H9 (cell line): ENCODE results near the gene F3. TPM values are rescaled to one million over a fixed set of nuclear protein-coding genes. Genes with fewer than 3 reads are reported as not detected.

Source experiments
- DNase-seq: peaks from one replicate; pipeline ENCODE4 v3.0.0-alpha.2; 2017
- H2AFZ ChIP-seq: one replicate; pipeline ENCODE4 v1.6.1; 2013; ENCODE audit warnings: mild to moderate bottlenecking, low read length, control low read depth, moderate library complexity
- H2AK5ac ChIP-seq: 2 replicates; pipeline ENCODE4 v1.6.1; 2013; ENCODE audit warnings: low read length, control low read depth, mixed read lengths; ENCODE audit not compliant: insufficient read length
- H2BK120ac ChIP-seq: one replicate; pipeline ENCODE4 v1.6.1; 2013; ENCODE audit warnings: low read depth, mild to moderate bottlenecking, low read length, control low read depth, inconsistent platforms; ENCODE audit not compliant: poor library complexity, severe bottlenecking
- H2BK12ac ChIP-seq: 2 replicates; pipeline ENCODE4 v1.6.1; 2013; ENCODE audit warnings: low read length, control low read depth, mixed read lengths, low read depth; ENCODE audit not compliant: insufficient read length
- H2BK15ac ChIP-seq: 2 replicates; pipeline ENCODE4 v1.6.1; 2013; ENCODE audit warnings: low read depth, low read length, control low read depth
- H2BK20ac ChIP-seq: one replicate; pipeline ENCODE4 v1.6.1; 2013; ENCODE audit warnings: low read depth, mild to moderate bottlenecking, low read length, control low read depth, inconsistent platforms; ENCODE audit not compliant: poor library complexity, severe bottlenecking
- H2BK5ac ChIP-seq: 2 replicates; pipeline ENCODE4 v1.6.1; 2013; ENCODE audit warnings: low read length, control low read depth, mixed read lengths; ENCODE audit not compliant: insufficient read length
- H3K14ac ChIP-seq: 2 replicates; pipeline ENCODE4 v1.6.1; 2013; ENCODE audit warnings: low read length, control low read depth; ENCODE audit not compliant: insufficient read depth
- H3K18ac ChIP-seq: 2 replicates; pipeline ENCODE4 v1.6.1; 2013; ENCODE audit warnings: low read depth, mild to moderate bottlenecking, mixed read lengths, low read length, control low read depth; ENCODE audit not compliant: insufficient read length
- H3K23ac ChIP-seq: 2 replicates; pipeline ENCODE4 v1.6.1; 2013; ENCODE audit warnings: low read length, control low read depth, mixed read lengths, low read depth; ENCODE audit not compliant: insufficient read length
- H3K23me2 ChIP-seq: 2 replicates; pipeline ENCODE4 v1.6.1; 2013; ENCODE audit warnings: low read depth, mild to moderate bottlenecking, mixed read lengths, low read length, control low read depth; ENCODE audit not compliant: insufficient read length, poor library complexity, severe bottlenecking
- H3K27ac ChIP-seq: 2 replicates; pipeline ENCODE4 v1.5.1; 2013; ENCODE audit warnings: low read length, control low read depth, mixed read lengths, low read depth; ENCODE audit not compliant: insufficient read length
- H3K27me3 ChIP-seq: 2 replicates; pipeline ENCODE4 v1.6.1; 2013; ENCODE audit warnings: low read length, control low read depth, inconsistent platforms; ENCODE audit not compliant: insufficient read depth
- H3K4ac ChIP-seq: 2 replicates; pipeline ENCODE4 v1.6.1; 2013; ENCODE audit warnings: low read depth, mild to moderate bottlenecking, control low read depth, inconsistent platforms, low read length, moderate library complexity
- H3K4me1 ChIP-seq: 2 replicates; pipeline ENCODE4 v1.6.1; 2013; ENCODE audit warnings: low read length, control low read depth, inconsistent platforms; ENCODE audit not compliant: insufficient read depth
- H3K4me2 ChIP-seq: 2 replicates; pipeline ENCODE4 v1.6.1; 2013; ENCODE audit warnings: low read length, control low read depth, mixed read lengths; ENCODE audit not compliant: insufficient read length, insufficient read depth
- H3K56ac ChIP-seq: 2 replicates; pipeline ENCODE4 v1.6.1; 2013; ENCODE audit warnings: low read depth, mild to moderate bottlenecking, mixed read lengths, low read length, control low read depth; ENCODE audit not compliant: insufficient read length
- H3K79me1 ChIP-seq: 2 replicates; pipeline ENCODE4 v1.6.1; 2013; ENCODE audit warnings: low read depth, mild to moderate bottlenecking, moderate library complexity, low read length, control low read depth, inconsistent platforms; ENCODE audit not compliant: insufficient read depth, poor library complexity, severe bottlenecking
- H3K79me2 ChIP-seq: 2 replicates; pipeline ENCODE4 v1.6.1; 2013; ENCODE audit warnings: low read length, control low read depth, inconsistent platforms; ENCODE audit not compliant: insufficient read depth
- H3K9ac ChIP-seq: 2 replicates; pipeline ENCODE4 v1.6.1; 2013; ENCODE audit warnings: low read length, control low read depth, mixed read lengths; ENCODE audit not compliant: insufficient read length; ENCODE audit errors: extremely low read depth
- H3K9me3 ChIP-seq: one replicate; pipeline ENCODE4 v1.6.1; 2013; ENCODE audit warnings: low read depth, low read length, inconsistent platforms; ENCODE audit not compliant: control insufficient read depth
- H3T11ph ChIP-seq: one replicate; pipeline ENCODE4 v1.6.1; 2013; ENCODE audit warnings: mild to moderate bottlenecking, low read length, control low read depth, inconsistent platforms
- H4K20me1 ChIP-seq: one replicate; pipeline ENCODE4 v1.6.1; 2013; ENCODE audit not compliant: control insufficient read depth, insufficient read length, insufficient read depth
- H4K5ac ChIP-seq: 2 replicates; pipeline ENCODE4 v1.6.1; 2013; ENCODE audit warnings: low read depth, mild to moderate bottlenecking, mixed read lengths, low read length, control low read depth; ENCODE audit not compliant: insufficient read length
- H4K8ac ChIP-seq: replicated peaks from 2 replicates; pipeline ENCODE4 v1.6.1; 2013; ENCODE audit warnings: low read length, control low read depth, mixed read lengths, low read depth; ENCODE audit not compliant: insufficient read length
- H4K91ac ChIP-seq: 2 replicates; pipeline ENCODE4 v1.6.1; 2013; ENCODE audit warnings: low read depth, mild to moderate bottlenecking, moderate library complexity, mixed read lengths, low read length, control low read depth; ENCODE audit not compliant: insufficient read length
- H3K27ac Mint-ChIP-seq, 3 experiments: 2 replicates in 2 of 3; 3 replicates in 1 of 3; pipeline ENCODE4 v1.8.0; 2020 to 2021; ENCODE audit warnings: mixed read lengths in 3 of 3, mild to moderate bottlenecking in 1 of 3, moderate library complexity in 1 of 3
- H3K27me3 Mint-ChIP-seq: 2 replicates; pipeline ENCODE4 v1.8.0; 2021; ENCODE audit warnings: low read depth, mild to moderate bottlenecking, moderate library complexity, mixed read lengths
- H3K36me3 Mint-ChIP-seq, 3 experiments: 2 replicates in 2 of 3; 3 replicates in 1 of 3; pipeline ENCODE4 v1.8.0; 2020 to 2021; ENCODE audit warnings: low read depth in 3 of 3, mixed read lengths in 3 of 3; ENCODE audit not compliant: insufficient read depth in 1 of 3
- H3K4me1 Mint-ChIP-seq, 2 experiments: 2 replicates each; pipeline ENCODE4 v1.8.0; 2020; ENCODE audit warnings: mixed read lengths in 2 of 2
- H3K4me3 Mint-ChIP-seq, 2 experiments: 2 replicates in 1 of 2; 3 replicates in 1 of 2; pipeline ENCODE4 v1.8.0; 2020 to 2021; ENCODE audit warnings: mild to moderate bottlenecking in 2 of 2, mixed read lengths in 2 of 2, moderate library complexity in 1 of 2
- H3K9me3 Mint-ChIP-seq, 2 experiments: 2 replicates in 1 of 2; 3 replicates in 1 of 2; pipeline ENCODE4 v1.8.0; 2020; ENCODE audit warnings: mild to moderate bottlenecking in 2 of 2, mixed read lengths in 2 of 2, moderate library complexity in 1 of 2
- WGBS: extraction: QIAGEN DNeasy Blood & Tissue Kit; methylation state at CpG from one replicate; pipeline ENCODE4 v1.1.7; 2013; ENCODE audit warnings: missing lambda C conversion rate, low lambda C conversion rate, mixed read lengths; ENCODE audit not compliant: insufficient read length; ENCODE audit errors: extremely low coverage; 5-methylcytosine and 5-hydroxymethylcytosine counted together
- total RNA-seq: library from RNA; stranded (reverse); gene quantifications from 2 replicates; pipeline ENCODE4 v1.2.1, GENCODE V29; 2021
- TF ChIP-seq, protein P1 (sequence below): fragments of 200-600 bp; sonication (generic); conservative IDR thresholded peaks from 3 replicates; pipeline ENCODE4 v1.8.0; 2021; ENCODE audit warnings: antibody characterized with exemption, mild to moderate bottlenecking

F3 gene
- total RNA-seq, 1 experiment from 2014 or later = 21.7 TPM

DNA sequence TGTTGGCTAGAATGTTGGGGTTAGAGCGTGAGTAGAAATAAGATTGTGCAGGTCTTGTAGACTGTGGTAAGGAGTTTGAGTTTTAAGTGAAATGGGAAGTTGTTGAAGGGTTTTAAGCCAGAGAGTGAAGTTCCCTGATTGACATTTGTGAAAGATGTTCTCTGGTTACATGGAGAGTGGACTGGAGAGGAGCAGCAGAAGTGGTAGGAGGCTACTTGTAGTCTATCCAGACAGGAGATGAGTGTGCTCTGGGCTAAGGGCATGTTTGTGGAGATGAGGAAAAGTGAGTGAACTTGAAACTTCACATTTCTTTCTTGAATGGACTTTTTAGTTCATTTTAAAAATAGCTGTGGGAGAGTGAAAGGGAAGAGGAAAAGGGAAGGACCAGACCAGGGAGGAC is 37.0 kb downstream of the F3 start:
- Histone ChIP-seq H3K14ac (no peak overlapping the region), H2BK15ac (no peak overlapping the region), H2BK5ac (no peak overlapping the region), H4K20me1 (no peaks in the 10 kb centered on the region), H2BK20ac (no peak overlapping the region), H2BK120ac (no peak overlapping the region), H3K56ac (no peak overlapping the region), H3K27ac (no peak overlapping the region), H2AK5ac (no peak overlapping the region), H3K4me2 (no peak overlapping the region), H3K27me3 (no peaks in the 10 kb centered on the region), H4K5ac (no peak overlapping the region), H3K9ac (no peak overlapping the region), H3K23ac (no peak overlapping the region), H3K9me3 (no peaks in the 10 kb centered on the region), H3K18ac (no peak overlapping the region), H3K79me1 (no peaks in the 10 kb centered on the region), H4K8ac (no peak overlapping the region), H2BK12ac (no peak overlapping the region), H3K79me2 (no peaks in the 10 kb centered on the region), H3K4ac (no peak overlapping the region), H4K91ac (no peak overlapping the region), H3K4me1 (no peaks in the 10 kb centered on the region), H2AFZ (no peak overlapping the region), H3K23me2 (no peaks in the 10 kb centered on the region), H3T11ph (no peak overlapping the region)
- 100% methylated on average over 1 of the region's 1 CpG for WGBS
- Mint-ChIP-seq H3K4me1 (no peaks in the 10 kb centered on the region), H3K27ac (no peak overlapping the region), H3K27me3 (no peaks in the 10 kb centered on the region), H3K9me3 (no peaks in the 10 kb centered on the region; a peak in 1 of 5 replicates), H3K36me3 (peaks cover 13 to 52% (median 32%) of the 10 kb centered on the region in 3 experiments), H3K4me3 (no peak overlapping the region)
- TF ChIP-seq, protein P1, sequence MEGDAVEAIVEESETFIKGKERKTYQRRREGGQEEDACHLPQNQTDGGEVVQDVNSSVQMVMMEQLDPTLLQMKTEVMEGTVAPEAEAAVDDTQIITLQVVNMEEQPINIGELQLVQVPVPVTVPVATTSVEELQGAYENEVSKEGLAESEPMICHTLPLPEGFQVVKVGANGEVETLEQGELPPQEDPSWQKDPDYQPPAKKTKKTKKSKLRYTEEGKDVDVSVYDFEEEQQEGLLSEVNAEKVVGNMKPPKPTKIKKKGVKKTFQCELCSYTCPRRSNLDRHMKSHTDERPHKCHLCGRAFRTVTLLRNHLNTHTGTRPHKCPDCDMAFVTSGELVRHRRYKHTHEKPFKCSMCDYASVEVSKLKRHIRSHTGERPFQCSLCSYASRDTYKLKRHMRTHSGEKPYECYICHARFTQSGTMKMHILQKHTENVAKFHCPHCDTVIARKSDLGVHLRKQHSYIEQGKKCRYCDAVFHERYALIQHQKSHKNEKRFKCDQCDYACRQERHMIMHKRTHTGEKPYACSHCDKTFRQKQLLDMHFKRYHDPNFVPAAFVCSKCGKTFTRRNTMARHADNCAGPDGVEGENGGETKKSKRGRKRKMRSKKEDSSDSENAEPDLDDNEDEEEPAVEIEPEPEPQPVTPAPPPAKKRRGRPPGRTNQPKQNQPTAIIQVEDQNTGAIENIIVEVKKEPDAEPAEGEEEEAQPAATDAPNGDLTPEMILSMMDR = no peak
- DNase-seq = no peak
